HG02970 (cell line): ENCODE data around the gene CNTNAP2.

Source experiments
- ATAC-seq: cut with Tn5 transposase; IDR thresholded peaks from one replicate; pipeline ENCODE4 v1.9.1; 2021; ENCODE audit warnings: mild to moderate bottlenecking, moderate library complexity, moderate number of reproducible peaks; ENCODE audit not compliant: unreplicated experiment, low FRiP score

CNTNAP2 gene

DNA sequence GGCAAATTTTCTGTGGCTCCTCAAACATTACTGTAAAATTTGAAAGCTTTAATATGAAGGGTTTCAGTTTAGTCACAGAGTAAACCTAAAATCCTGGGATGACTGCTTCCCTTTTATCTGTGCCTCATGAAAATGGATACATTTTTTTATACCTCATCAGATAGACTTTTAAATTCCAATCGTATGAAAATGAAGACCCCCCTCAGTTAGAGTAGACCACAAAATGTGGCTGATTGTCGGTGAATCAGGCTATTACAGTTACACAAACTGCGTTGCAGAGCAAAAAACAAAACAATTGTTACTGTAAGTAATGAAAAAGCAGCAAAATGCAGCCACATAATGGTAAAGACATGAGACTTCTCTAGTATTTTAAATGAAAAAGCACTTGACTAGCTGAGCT lies 296.2 kb downstream of the CNTNAP2 start:
- no peak for ATAC-seq

DNA sequence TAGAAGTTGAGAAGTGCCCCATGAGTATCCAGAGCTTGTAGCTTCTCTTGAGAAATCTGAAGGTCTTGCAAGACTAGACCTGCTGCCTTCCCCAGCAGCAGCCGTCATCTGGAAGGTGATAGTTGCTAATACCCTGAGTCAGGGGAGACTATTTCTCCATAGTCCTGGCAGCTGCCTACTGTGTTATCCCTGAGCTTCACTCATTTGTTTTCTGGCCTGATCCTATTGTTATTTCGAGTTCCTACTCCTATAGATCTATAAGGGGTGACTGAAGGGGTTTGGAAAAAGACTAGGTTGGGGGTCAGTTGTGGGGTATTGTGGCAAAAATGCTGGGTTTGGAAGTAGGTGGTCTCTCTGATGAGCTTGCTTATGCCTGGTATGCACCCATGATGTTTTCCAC lies 297.8 kb downstream of the CNTNAP2 start:
- no peak for ATAC-seq

DNA sequence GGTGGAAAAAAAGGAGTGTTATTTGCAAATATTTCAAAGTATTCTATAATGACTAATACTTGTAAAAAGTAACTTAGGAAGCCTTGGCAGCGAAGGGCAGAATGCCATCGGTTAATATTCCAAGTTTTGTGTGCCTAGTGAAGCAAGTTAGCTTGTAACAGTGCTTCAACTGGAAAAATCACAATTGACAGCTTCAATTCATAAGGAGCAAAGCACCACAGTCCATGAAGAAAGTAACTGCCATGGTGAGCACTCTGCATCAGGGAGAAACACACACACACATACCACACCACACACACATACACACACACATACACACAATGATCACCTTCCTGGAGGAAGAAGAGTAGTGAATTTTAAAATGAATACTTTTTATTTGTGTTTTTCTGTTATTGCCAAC lies 298.3 kb downstream of the CNTNAP2 start:
- no peak for ATAC-seq

DNA sequence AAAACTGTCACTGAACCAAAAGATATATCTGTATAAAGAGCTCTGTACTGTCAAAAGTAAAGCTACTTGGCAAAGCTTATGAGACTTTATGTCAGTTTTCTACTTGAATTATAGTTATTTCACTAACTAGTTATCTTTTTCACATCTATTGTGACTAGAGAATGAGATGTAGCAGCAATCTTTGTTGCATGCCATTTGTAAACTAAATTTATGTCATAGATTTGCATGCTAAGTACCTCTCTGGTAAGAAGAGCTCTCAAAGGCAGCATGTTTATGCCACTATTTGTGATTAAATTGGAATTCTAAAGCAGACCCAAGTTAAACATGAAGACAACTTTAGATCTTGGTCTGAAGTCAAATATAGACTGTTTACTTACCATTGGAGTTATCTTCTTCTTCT lies 300.6 kb downstream of the CNTNAP2 start:
- no peak for ATAC-seq

DNA sequence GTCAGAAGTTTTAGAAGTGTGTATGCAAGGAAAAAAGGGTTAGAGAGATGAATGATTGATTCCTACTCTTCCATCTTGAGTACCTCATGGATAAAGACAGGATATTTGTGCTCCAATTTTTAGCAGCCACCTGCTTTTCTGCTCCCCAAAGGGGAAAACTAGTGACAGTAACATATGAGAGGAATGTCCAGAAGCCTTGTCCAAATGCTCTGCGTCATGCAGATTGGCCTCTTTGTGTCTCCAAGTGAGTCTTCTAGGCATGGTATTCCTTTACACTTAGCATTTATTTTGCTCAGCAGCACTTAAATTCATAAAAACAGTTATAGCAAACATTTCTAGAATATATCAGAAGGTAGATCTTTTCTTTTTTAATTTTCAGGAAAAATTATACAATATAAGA lies 306.8 kb downstream of the CNTNAP2 start:
- no peak for ATAC-seq

DNA sequence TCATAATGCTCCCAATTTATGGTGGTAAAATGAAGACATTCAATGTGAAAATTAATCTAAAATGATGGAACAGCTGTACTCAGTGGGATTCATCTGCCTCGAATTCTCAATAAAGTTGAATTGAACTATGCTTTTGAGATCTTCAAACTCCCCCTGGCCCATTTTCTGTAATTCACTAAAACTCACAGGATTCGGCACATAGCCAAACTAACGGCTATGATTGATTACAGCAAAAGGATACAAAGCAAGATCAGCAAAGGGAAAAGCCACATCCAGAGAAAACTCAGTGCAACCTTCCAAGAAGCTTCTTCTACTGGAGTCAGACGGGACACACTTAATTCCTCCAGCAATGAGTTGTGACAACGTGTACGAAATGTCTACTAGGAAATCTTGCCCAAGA lies 307.5 kb downstream of the CNTNAP2 start:
- ATAC-seq, result no peak

DNA sequence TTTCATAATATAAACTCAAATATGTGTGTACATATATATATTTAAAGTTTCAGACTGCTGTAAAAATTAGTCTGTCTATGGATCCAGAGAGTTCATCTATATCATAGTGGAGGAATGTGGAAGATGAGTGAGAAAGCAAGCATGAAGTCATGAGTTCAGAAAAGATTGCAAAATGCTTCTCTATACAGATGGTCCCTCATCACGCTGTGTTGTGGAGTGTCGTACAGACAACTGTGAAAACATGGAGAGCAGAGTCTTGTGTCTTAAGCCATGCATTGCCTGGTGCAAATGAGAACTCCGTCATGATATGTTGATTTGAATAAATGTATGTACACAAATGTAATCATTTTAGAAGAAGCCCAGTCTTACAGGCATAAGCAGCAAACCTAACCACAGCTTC lies 316.9 kb downstream of the CNTNAP2 start:
- ATAC-seq, result no peak

DNA sequence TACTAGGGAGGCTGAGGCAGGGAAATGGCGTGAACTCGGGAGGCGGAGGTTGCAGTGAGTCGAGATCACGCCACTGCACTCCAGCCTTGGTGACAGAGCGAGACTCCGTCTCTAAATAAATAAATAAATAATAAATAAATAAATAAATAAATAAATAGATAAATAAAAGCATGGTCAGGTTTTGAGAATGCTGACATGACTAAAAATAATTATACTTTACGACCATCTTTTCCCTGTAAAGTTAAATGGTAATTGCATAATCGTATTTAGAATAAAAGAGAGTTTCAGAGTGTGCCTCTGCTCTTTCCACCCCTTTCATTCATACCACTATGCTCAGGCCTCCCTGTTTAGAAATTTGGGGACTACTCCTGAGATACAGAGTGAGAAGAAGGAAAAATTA lies 326.5 kb downstream of the CNTNAP2 start:
- ATAC-seq, result no peak

DNA sequence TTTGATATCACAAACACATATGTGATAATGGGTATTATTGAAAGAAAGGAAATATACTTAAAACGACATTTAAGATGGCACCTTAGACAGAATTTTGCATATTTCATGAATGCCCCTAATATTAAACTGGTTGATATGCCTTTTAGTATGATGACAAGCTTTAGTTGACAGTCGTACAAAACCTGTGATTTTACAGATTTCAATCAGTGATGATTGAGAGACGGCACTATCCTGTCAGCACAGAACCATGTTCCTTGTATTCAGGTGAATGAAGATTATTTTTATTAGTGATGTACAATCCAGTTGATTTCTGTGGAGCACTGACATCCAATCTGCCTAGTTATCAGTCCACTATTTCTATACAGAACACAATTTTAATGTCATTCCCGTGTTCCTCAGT lies 333.0 kb downstream of the CNTNAP2 start:
- ATAC-seq, result no peak

DNA sequence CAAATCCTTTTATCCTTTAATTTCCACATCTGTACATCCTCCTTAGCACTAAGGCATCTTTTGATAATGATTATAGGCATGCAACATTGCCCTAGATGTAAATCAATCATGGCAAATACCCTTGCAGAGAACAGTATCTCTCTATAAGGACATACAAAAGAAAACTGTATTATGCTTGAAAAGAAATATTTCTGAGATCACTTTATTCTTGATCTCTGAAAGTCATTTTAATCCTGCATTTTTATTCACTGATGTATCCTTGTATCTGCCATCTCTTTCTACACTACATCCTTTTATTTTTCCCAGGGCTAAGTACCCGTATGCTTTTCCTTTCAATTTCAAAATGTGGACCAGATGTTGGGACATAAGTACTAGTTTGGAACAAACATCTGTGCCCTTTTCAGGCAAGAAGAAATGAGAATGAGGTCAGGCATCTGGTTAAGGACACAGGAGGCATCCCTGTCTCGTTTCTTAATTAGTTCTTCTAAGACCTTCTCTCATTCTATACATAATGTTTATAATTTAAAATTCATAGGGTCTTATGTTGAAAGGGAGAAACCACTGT lies 338.6 kb downstream of the CNTNAP2 start:
- ATAC-seq, result no peak

DNA sequence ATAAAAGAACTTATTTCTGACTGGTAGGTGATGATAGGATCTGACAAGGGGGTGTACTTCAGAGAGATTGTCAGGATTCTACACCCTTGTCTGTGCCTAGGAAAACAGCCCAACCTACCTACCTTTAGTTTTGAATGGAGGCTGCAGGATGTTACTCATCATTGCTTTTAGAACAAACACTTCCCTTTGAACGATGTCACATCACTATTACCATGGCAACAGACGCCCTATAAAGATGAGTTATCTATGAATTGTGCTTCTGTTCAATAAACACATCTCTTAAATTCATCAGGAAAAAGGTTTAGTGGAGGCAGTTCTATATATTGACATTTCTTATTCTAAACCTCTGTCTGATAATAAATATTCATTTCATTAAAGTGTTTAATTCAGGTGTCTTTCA lies 362.4 kb downstream of the CNTNAP2 start:
- no peak for ATAC-seq

DNA sequence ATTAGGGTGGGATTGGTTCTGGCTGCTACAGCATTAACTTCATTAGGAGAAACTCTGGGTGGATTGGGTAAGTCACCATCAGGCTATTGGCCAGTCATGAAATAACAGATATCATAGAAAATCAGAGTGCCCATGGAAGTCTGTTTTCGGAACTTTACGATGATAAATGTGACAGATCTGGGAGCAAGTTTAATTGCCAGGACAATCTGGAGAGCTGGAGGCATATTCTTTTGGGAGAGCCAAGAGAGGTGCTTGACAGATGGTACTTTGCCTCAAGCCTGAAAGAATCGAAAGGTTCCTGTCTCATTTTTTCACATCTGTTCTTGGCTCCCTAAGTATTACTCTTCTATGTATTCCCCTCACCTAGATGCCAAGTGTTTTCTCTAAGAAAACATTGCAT lies 369.9 kb downstream of the CNTNAP2 start:
- ATAC-seq, result no peak

DNA sequence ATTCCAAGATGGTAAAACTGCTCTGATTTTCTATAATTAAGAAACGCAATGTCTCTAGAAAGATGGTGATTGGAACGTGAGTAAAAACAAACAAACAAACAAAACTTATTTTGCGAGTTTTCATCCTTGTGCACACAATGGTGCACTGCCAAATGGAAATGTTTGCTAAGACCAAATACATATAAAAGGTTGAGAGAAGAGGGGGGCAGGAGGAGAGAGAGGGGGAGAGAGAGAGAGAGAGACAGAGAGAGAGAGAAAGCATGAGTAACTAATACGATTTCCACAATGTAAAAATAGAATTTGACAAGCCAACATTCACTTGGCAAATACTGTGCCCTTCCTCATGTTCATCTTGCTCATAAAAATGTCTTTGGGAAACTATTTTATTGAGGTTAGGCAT lies 375.4 kb downstream of the CNTNAP2 start:
- ATAC-seq, result no peak

DNA sequence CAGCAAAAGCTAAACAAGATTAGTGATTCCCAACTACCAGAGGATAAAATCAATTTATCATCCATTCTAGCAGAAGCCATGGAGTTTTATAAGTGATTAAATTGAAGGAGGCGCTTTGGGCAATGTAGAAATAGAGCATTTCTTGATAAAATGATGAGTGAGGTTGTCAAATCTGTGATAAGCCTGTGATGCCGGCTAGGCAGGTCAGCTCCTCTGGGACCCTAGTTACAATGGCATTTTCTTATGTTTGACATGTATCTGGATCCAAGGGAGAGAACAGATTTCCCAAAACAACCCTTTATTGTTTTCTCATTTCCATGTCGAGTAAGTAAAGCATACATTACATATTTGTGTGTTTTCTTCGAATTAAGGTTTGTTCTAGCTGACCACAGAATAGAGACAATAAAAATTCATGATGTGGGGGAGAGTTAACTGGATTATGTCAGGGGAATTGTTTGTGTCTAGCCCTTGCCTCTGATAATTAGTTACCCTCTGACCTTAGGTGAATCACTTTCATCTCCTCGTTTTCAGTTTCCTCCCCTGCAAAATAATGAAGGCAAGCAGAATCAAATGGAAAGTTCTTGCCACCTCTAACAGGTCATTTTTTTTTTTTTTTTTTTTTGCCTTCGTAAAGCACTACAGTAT lies 378.5 kb downstream of the CNTNAP2 start:
- ATAC-seq, result no peak

DNA sequence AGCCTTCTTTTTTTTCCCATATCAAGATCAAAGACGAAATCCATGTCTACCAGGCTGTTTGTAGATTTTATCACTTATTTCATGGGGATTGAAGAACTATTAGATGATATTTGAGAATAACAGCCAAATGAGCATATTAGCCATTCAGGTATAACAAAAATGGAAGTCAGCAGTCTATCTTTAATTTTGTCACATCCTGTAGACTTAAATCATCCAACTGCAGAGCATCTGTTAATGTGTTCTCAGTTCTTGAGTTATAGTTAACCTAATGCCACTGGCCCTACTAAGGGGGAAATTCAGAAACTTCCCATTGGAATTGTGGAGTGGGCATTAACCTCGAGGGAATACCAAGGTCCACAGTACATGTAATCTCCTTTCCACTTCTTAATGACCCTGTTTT lies 380.1 kb downstream of the CNTNAP2 start:
- ATAC-seq, result no peak

DNA sequence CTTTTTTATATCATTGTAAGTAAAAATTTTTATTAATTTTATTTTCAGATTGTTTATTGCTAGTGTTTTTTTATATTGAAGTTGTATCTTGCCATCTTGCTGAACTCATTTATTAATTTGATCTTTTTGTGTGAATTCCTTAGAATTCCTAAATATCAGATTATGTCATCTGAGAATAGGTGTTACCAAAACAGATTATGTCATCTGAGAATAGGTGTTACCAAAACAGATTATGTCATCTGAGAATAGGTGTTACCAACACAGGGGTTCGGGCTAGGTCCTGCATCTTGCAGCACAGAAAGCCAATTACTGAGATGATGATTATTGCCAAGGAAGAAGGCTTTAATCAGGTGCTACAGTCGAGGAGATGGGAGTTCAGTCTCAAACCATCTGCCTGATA lies 383.4 kb downstream of the CNTNAP2 start:
- ATAC-seq, result no peak

DNA sequence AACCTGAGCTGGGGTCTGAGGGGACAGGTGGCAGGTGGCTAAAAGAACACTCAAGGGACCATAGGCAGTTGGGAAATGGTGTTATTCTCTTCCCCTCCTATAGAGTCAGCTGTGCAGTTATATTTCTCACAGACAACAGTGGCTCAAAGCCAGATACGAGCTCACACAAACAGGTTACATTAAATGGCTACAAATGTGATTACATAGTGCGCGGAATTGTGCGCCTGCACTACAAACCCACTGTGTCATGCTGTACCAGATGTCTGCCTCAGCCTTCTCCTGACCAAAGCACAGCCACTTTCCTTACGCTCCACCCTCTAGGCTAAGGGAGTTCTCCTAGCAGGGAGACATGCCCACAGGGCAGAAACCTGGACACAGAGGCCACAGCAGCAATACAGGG lies 387.2 kb downstream of the CNTNAP2 start:
- ATAC-seq, result no peak

DNA sequence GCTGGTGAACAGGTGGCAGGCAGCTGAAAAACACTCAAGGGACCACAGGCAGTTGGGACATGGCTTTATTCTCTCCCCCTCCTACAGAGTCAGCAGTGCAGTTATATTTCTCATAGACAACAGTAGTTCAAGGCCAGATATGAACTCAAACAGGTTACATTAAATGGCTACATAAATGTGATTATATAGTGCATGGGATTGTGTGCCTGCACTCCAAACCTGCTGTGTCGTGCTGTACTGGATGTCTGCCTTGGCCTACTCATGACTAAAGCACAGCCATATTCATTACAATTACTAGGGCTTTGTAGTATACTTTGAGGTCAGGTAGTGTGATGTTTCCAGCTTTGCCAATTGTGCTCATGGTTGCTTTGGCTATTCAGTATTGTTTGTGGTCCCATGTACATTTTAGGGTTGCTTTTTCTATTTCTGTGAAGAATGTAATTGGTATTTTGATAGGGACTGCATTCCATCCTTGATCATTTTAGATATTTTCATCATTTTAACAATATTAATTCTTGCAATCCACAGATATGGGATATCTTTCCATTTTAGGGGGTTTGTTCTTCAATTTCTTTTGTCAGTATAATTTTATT lies 393.6 kb downstream of the CNTNAP2 start:
- no peak for ATAC-seq

DNA sequence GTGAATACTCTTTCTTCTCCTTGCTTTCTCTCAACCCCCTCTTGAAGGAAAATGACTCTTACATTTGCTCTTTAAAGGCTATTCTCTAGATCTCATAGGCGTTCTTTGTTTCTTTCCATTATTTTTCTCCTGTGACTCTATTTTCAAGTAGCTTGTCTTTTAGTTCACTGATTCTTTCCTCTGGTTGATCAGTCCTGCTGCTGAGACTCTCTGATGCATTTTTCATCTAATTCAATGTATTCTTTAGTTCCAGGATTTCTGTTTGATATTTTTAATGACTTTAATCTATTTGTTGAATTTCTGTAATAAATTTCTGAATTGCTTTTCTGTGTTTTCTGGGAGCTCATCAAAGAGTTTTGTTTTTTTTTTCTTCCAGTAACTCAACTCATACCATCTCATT lies 397.7 kb downstream of the CNTNAP2 start:
- ATAC-seq, result no peak

DNA sequence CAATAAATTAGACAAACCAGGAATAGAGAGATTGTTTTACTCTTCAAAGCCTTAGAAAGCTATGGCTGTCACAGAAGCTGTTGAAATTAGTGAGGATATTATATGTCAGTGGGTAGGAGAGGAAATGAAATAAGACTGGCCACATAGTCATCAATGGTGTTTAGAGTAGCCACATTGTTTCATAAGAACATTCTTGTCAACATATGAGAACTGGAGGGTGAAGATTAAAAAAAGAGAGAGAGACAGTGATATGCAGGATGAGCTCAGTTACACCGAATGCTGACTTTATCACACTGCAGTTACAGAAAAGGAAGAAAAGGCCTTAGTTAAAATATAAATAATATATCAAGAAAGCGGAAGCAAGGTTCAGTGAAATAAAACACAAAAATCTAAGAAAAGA lies 412.0 kb downstream of the CNTNAP2 start:
- no peak for ATAC-seq

DNA sequence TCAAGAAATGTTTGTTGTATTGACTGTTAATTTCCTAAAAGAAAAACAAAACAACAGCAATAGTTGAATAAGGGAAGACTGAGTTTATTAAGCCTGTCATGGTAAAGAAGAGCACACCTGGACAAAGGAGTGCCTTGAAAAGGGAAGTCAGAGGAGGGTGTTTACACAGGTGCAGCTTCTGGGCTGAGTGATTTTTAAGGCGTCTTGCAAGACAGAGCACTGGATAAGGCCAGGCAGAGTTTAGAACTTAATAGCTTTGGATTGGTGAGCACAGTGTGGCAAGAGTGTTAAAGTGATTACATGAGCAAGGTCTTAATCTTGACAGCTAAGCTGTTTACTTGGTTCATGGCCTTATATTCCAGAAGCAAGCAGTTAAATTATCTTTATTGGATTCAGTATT lies 423.2 kb downstream of the CNTNAP2 start:
- ATAC-seq, result no peak

DNA sequence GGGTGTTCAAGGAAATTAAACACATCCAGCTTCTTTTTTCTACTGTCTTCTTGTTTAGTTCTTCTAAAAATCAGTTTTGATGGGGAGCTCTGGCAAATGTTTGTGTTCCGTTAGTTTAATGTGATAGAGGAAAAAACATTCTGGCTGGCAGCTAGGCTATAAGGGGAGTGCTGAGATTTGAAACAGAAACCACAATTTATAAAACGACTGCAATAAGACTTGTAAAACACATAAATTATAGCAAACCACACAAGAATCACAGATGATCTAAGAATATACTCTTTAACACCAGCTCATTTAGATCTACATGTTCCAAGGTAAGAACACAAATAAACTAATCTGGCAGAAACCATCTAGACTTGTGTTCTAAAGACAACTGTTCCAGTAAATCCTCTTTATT lies 425.5 kb downstream of the CNTNAP2 start:
- no peak for ATAC-seq
